ENCODE results near the gene TMOD1.

TMOD1 gene

GRCh38 chr9:97518909-97519307 is 17.4 kb downstream of the TMOD1 start:
- DNase-seq, result no peak

- no peak for DNase-seq
Observed at GRCh38 chr9:97519441-97519970, 18.0 kb downstream of the TMOD1 start.

DNA sequence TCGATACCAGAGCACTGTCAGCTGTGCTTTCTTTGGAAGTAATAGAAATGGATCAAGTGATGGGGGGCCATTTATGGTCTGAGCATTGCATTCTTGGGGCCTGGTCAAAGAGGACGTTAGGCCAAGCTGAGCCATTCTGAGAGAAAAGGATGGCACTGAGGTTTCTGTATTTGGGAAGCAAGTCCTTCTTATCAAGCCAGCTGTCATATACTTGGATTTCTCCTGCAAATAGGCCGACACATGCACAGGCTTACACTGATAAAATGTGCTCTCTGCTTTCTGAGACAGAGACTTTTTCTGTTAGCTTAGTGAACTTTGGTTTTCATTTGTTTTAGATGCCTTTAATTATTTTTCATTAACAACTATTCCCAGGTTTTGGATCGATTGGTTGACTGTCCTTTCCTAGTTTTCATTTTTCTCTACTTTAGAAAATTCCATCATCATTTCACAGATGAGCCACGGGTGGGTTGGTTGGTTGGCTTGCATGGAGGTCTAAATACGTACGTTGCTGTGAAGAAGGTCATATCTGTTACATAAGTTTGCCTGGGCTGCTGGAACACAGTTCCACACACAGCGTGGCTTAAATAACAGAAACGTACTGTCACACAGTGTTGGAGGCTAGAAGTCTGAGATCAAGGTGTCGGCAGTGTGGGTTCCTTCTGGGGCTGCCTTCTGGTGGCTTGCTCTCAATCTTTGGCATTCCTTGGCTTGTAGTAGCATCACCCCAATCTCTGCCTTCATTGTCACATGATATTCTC is 20.3 kb downstream of the TMOD1 start:
- DNase-seq, result no peak

DNA sequence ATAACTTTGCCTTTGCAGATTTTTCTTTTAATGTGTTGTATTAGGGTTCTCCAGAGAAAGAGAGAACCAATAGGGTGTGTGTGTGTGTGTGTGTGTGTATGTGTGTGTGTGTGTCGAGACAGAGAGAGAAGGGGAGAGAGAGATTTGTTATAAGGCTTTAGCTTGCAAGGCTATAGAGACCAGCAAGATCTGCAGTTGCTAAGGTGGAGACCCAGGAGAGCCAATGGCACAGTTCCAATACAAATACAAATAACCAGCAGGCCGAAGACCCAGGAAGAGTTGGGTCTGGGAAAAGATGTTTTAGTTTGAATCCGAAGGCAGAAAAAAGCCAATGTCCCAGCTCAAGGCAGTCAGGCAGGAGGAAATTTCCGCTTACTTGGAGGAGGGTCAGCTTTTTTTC is 23.0 kb downstream of the TMOD1 start:
- no peak for DNase-seq

GRCh38 chr9:97525451-97525850 is 24.0 kb downstream of the TMOD1 start:
- no peak for DNase-seq

GRCh38 chr9:97526895-97527575 is 25.6 kb downstream of the TMOD1 start:
- DNase-seq, result no peak

DNA sequence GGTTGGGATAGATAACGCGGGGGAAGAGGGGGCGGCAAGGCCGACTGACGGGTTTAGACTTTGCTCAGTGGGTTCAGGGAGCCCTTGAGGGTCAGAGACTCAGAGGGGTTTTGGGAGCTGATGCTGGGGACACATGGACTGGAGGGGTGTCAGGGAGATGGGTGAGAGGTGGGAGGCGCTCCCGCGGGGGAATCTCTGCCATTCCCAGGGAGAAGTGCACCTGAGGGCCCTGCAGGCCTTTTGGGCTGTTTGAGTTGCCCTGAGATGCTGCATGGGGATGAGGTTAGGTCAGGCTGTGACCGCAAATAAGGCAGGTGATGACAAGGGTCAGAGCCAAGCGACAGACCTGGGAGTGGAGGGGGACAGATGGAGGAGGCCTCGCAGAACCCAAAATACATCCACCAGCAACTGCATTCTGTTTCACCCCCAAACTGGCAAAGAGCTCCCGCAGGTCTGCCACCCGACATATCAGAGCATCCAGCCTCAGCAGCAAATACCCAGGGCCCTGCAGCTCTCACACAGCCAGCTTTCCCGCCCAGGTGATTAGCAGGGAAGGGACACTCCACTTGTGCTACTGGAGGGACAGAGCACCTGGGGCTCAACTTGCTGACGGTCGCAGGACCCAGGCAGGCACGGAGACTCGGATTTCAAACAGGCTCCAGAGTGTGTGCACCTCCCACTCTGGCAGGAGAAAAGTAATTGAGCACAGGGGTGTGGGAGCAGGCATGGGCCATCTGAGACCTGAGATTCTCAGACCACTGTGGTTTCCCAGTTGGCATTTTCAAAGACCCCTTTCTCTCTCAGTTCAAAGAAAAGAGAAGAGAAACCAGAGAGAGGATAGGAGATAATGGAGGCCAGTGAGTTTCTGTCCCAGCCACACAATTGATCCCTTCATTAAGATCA is 26.4 kb downstream of the TMOD1 start:
- no peak for DNase-seq

DNA sequence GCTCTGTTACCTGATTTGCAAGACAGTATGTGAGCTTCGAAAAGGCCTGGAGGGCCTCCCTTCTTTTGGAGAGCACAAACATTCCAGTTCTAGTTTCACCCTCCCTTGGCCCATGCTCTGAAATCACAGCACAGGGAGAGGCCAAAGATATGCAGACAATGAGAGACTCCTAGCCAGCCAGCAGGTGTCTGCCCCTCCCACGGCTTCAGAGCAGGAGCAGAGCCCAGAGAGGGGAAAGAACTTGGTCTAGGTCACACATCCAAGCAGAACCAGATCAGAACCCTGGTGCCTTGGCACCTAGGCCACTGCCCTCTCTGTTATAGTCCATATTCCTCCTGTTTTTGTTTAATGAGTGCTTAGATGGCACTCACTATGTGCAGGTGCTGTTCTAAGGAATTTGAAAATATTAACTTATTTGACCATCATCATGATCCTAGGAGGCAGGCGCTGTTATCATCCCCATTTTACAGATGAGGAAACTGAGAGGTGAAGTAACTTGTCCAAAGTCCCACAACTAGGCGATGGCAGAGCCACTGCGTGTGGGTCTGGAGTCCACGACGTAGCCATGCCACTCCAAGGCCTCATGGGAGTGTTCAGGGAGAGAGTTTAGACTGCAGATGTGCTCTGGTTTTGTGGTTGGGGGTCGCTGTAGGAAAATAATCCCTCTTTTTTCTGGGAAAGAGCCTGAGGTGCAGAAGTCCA is 27.2 kb downstream of the TMOD1 start:
- DNase-seq, result no peak

DNA sequence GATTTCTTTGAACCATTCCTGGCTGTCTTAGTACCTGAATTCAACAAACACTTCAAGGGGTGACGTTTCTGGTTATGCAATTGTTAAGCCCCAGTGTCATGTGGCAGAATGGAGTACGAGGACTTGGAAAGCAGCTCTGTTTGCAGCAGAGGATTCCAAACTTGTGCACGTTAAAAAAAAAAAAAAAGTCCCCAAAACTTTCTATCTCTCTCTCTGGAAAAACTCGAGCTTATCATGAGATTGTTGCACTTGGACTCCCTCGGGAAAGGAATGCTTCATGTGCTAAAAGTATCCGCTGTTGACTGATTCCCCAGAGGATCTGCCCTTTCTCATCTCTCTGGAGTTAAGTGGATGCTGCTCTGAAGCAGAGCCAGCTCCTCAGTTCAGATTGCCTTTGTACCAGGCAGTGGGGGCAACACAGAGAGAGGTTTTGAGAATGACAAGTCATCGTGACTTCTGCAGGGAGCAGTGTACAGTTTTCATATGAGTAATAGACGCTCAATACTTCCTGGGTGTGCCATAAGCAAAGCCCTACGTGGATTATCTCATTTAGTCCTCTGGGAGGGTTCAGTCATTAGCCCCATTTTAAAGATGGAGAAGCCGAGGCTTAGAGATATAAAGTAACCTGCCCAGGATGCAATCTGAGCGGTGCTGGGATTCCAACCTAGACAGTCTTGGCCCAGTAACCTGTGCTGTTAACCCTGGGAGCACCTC is 28.1 kb downstream of the TMOD1 start:
- no peak for DNase-seq

- no peak for DNase-seq
Observed at GRCh38 chr9:97531888-97532376, 30.5 kb downstream of the TMOD1 start.

- no peak for DNase-seq
Observed at GRCh38 chr9:97534185-97534584, 32.7 kb downstream of the TMOD1 start.

- DNase-seq, result no peak
Observed at GRCh38 chr9:97534961-97535594, 33.6 kb downstream of the TMOD1 start.

DNA sequence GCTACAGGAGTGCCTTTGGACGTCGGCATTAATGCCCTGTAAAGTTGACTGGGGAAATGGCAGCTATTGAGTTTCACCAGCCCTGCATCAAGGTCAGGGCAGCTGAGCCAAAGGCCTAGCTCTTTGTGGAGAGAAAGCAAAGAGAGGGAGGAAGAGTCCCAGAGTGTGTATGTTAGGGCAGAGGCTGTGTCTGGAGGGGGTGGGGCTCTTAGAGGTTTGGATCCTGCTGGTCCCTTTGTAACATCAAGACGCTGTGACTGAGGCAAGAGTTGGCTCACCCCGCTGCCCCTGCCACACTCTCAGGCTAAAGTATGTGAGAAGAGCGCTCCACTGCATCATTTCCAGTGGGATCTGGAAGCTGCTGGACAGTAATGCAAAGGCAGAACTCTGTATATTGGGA is 34.3 kb downstream of the TMOD1 start:
- no peak for DNase-seq

GRCh38 chr9:97536480-97536879 is 35.0 kb downstream of the TMOD1 start:
- no peak for DNase-seq

DNA sequence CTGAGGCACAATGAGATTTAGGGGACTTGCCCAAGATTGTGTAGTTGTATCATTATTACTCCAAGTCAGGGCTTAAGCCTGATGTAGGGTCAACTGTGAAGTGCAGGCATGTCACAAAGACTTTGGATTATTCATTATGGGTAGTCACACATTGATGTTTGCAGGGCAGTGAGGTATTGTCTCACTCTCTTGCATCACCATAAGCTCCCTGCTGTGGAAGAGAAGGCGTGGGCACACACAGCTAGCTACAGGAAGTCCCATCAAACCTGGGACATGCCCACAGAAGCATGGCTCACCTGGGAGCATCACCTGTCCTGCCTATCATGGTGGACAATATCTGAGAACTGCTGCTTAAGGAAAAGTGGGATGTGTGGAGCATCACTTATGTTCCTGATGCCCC is 42.1 kb downstream of the TMOD1 start:
- DNase-seq, result no peak

GRCh38 chr9:97545486-97545885 is 44.0 kb downstream of the TMOD1 start:
- DNase-seq, result no peak

- no peak for DNase-seq
Observed at GRCh38 chr9:97547098-97547829, 45.8 kb downstream of the TMOD1 start.

DNA sequence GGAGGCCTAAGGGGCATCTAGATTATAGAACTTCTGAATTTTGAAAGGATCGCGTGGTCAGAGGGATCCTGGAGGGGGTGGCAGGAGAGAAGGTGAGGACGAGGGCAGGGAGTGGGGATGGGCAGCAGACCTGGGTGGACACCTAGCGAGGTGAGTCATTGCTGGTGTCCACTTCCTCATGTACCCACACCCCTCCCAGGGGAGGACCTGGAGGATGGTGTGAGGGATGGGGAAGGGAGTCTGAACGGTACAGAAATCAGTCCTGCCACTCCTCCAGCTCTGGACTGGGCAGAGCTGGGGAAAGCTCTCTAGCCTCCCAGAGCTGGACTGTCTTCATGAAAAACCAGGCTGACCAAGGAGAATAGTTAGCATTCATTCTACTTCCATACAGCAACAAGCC is 46.9 kb downstream of the TMOD1 start:
- DNase-seq, result no peak

GRCh38 chr9:97548819-97549540 is 47.5 kb downstream of the TMOD1 start:
- DNase-seq, result no peak

DNA sequence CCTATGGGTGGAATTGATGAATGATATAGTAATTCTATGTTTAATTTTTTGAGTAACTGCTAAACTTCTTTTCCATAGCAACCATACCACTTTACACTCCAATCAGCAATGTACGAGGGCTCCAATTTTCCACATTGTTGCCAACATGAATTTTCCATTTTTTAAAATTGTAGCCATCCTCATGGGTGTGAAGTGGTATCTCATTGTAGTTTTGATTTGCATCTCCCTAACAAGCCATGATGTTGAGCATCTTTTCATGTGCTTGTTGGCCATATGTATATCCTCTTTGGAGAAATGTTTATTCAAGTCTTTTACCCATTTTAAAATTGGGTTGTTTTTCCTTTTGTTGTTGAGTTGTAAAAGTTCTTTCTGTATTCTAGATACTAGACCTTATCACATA is 48.9 kb downstream of the TMOD1 start:
- DNase-seq, result no peak

All from NCI-H82 (cell line).